HepG2 (cell line): ENCODE results near the gene PIP5KL1. TPM values are rescaled to one million over a fixed set of nuclear protein-coding genes. Genes with fewer than 3 reads are reported as not detected.

Experiments used
- ARNT ChIP-seq: fragments of 450-650 bp; IDR thresholded peaks from 2 replicates; pipeline ENCODE4 v1.6.1; 2017
- CEBPB ChIP-seq: IDR thresholded peaks from 2 replicates; pipeline ENCODE4 v1.6.1; 2011; ENCODE audit warnings: low read depth, low read length, improper control_type of control experiment, borderline replicate concordance
- HNRNPH1 ChIP-seq: fragments of 200-400 bp; formaldehyde crosslinking; optimal IDR thresholded peaks from 2 replicates; pipeline ENCODE3; 2017; ENCODE audit warnings: mild to moderate bottlenecking, low read depth, low read length
- JDP2 ChIP-seq: sonication (generic); formaldehyde crosslinking; IDR thresholded peaks from 2 replicates; pipeline ENCODE4 v1.8.1; 2022; ENCODE audit warnings: missing genetic modification reagents, borderline replicate concordance
- MEF2D ChIP-seq: sonication (generic); formaldehyde crosslinking; IDR thresholded peaks from 2 replicates; pipeline ENCODE4 v1.5.1; 2020; ENCODE audit warnings: mild to moderate bottlenecking, missing genetic modification reagents
- NPAS2 ChIP-seq: sonication (generic); formaldehyde crosslinking; IDR thresholded peaks from 2 replicates; pipeline ENCODE4 v1.8.0; 2022; ENCODE audit warnings: mild to moderate bottlenecking, missing genetic modification reagents, borderline replicate concordance
- NR2F2 ChIP-seq: IDR thresholded peaks from 2 replicates; pipeline ENCODE4 v1.6.1; 2012; ENCODE audit warnings: low read depth, inconsistent platforms, borderline replicate concordance
- POLR2AphosphoS5 ChIP-seq: IDR thresholded peaks from 2 replicates; pipeline ENCODE4 v1.6.1; 2012; ENCODE audit warnings: low read depth, low read length
- SP5 ChIP-seq: IDR thresholded peaks from 2 replicates; pipeline ENCODE4 v1.6.1; 2016; ENCODE audit warnings: low read depth, borderline replicate concordance
- SRSF4 ChIP-seq: fragments of 200-400 bp; formaldehyde crosslinking; IDR thresholded peaks from one replicate; pipeline ENCODE4 v1.6.1; 2018; ENCODE audit warnings: mild to moderate bottlenecking, low read depth, low read length, moderate library complexity; ENCODE audit not compliant: poor library complexity, severe bottlenecking
- TCF7L2 ChIP-seq: IDR thresholded peaks from 2 replicates; pipeline ENCODE4 v1.6.1; 2011; ENCODE audit warnings: mild to moderate bottlenecking, low read depth, low read length, moderate library complexity
- ZBTB21 ChIP-seq: sonication (generic); formaldehyde crosslinking; IDR thresholded peaks from 2 replicates; pipeline ENCODE4 v1.4.0; 2020; ENCODE audit warnings: missing genetic modification reagents
- ZNF10 ChIP-seq: sonication (generic); formaldehyde crosslinking; IDR thresholded peaks from 2 replicates; pipeline ENCODE4 v1.4.0; 2020; ENCODE audit warnings: mild to moderate bottlenecking, low read depth, missing genetic modification reagents, borderline replicate concordance
- ZNF143 ChIP-seq: sonication (generic); formaldehyde crosslinking; IDR thresholded peaks from 2 replicates; pipeline ENCODE4 v1.4.0; 2020; ENCODE audit warnings: missing genetic modification reagents
- ZNF20 ChIP-seq: sonication (generic); formaldehyde crosslinking; IDR thresholded peaks from 2 replicates; pipeline ENCODE4 v1.4.0; 2020; ENCODE audit warnings: mild to moderate bottlenecking, moderate library complexity, missing genetic modification reagents
- ZNF225 ChIP-seq: sonication (generic); formaldehyde crosslinking; IDR thresholded peaks from 2 replicates; pipeline ENCODE4 v1.4.0; 2020; ENCODE audit warnings: mild to moderate bottlenecking, missing genetic modification reagents
- ZNF451 ChIP-seq: sonication (generic); formaldehyde crosslinking; IDR thresholded peaks from 2 replicates; pipeline ENCODE4 v1.5.0; 2020; ENCODE audit warnings: mild to moderate bottlenecking, missing genetic modification reagents
- ZNF530 ChIP-seq: sonication (generic); formaldehyde crosslinking; IDR thresholded peaks from 2 replicates; pipeline ENCODE4 v1.5.0; 2020; ENCODE audit warnings: low read depth, mild to moderate bottlenecking, missing genetic modification reagents
- ZNF746 ChIP-seq: sonication (generic); formaldehyde crosslinking; IDR thresholded peaks from 2 replicates; pipeline ENCODE4 v1.8.0; 2022; ENCODE audit warnings: mild to moderate bottlenecking, missing genetic modification reagents
- ZSCAN20 ChIP-seq: sonication (generic); formaldehyde crosslinking; IDR thresholded peaks from 2 replicates; pipeline ENCODE4 v1.4.0; 2020; ENCODE audit warnings: missing genetic modification reagents, mild to moderate bottlenecking, borderline replicate concordance
- ZSCAN29 ChIP-seq: sonication (generic); formaldehyde crosslinking; conservative IDR thresholded peaks from 2 replicates; pipeline ENCODE4 v1.4.0; 2020; ENCODE audit warnings: mild to moderate bottlenecking, missing genetic modification reagents
- polyA plus RNA-seq, 8 experiments: library from polyadenylated mRNA; depleted of rRNA in 3 of 8; stranded (reverse) in 7 of 8; unstranded in 1 of 8; fragments of >200 nt; fragmentation: Illumina TruSeq in 4 of 8; extraction: Trizol in 4 of 8; gene quantifications; 2 replicates each; pipeline versions ENCODE4 v1.2.1 to v1.2.3, GENCODE V29; 2011 to 2016; ENCODE audit warnings: low read depth in 4 of 8, missing spikeins in 1 of 8, mixed read lengths in 1 of 8; ENCODE audit not compliant: insufficient read depth in 1 of 8
- total RNA-seq, 5 experiments: library from RNA; depleted of rRNA; stranded (reverse); fragments of >200 nt; fragmentation: Illumina TruSeq; extraction: Trizol; gene quantifications; 2 replicates each; pipeline ENCODE4 v1.2.3, GENCODE V29; 2016; ENCODE audit warnings: low read depth in 1 of 5
- TF ChIP-seq, protein P1 (sequence below): sonication (generic); formaldehyde crosslinking; IDR thresholded peaks from 2 replicates; pipeline ENCODE4 v1.5.1; 2020; ENCODE audit warnings: missing genetic modification reagents, mild to moderate bottlenecking, borderline replicate concordance
- TF ChIP-seq, protein P2 (sequence below): sonication (generic); formaldehyde crosslinking; IDR thresholded peaks from 2 replicates; pipeline ENCODE4 v1.4.0; 2020; ENCODE audit warnings: missing genetic modification reagents
- TF ChIP-seq, protein P3 (sequence below): sonication (generic); formaldehyde crosslinking; IDR thresholded peaks from 2 replicates; pipeline ENCODE4 v1.4.0; 2020; ENCODE audit warnings: missing genetic modification reagents
- TF ChIP-seq, protein P4 (sequence below): sonication (generic); formaldehyde crosslinking; IDR thresholded peaks from 2 replicates; pipeline ENCODE4 v1.4.0; 2020; ENCODE audit warnings: low read depth, mild to moderate bottlenecking, missing genetic modification reagents

The PIP5KL1 gene
- total and polyA plus RNA-seq, 2 of the 13 experiments (the other 11 are each of a cell fraction or from before 2014, with no cell fraction given): 0.20 to 0.49 TPM

DNA sequence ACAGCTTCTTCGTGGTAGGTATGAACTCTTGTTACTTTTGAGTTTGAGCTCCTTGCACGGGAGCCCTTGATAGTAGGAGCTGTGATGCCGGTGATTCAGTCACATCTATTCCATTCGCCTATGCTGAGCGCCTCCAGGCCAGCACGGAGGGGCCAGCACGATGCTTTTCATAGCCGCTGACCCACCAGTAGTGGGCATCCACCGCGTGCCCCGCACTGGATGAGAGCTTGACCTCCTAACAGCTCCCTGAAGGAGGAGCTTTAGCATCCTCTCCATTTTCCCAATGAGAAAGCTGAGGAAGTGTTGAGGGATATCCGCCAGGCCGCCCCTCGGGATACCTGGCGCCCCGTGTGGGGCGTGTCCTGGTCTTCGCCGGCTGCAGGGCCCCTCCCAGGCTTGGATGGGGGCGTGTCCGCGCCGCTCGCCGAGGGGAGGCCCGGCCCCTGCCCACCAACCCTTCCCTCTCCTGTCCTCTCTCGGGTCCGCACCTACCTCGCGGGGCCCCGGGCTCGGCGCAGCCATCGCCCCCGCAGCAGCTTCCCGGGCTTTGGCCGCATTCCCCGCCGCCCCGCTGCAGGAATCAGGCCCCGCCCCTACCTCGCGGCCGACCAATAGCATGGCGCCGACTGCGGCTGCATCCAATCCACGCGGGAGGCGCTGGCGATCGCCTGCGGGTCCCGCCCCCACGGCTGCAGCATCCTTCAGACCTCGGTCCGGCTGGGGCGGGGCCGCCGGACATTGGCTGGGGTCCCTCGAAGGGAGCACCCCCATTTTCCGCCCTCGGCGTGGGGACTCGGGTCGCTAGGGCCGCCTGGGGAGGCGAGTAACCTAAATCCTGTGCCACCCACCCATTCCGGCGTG, at the start of gene PIP5KL1 (continued):
- TF ChIP-seq, protein P1, sequence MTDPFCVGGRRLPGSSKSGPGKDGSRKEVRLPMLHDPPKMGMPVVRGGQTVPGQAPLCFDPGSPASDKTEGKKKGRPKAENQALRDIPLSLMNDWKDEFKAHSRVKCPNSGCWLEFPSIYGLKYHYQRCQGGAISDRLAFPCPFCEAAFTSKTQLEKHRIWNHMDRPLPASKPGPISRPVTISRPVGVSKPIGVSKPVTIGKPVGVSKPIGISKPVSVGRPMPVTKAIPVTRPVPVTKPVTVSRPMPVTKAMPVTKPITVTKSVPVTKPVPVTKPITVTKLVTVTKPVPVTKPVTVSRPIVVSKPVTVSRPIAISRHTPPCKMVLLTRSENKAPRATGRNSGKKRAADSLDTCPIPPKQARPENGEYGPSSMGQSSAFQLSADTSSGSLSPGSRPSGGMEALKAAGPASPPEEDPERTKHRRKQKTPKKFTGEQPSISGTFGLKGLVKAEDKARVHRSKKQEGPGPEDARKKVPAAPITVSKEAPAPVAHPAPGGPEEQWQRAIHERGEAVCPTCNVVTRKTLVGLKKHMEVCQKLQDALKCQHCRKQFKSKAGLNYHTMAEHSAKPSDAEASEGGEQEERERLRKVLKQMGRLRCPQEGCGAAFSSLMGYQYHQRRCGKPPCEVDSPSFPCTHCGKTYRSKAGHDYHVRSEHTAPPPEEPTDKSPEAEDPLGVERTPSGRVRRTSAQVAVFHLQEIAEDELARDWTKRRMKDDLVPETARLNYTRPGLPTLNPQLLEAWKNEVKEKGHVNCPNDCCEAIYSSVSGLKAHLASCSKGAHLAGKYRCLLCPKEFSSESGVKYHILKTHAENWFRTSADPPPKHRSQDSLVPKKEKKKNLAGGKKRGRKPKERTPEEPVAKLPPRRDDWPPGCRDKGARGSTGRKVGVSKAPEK: no peak
- TF ChIP-seq ZNF10 (no peak), ZBTB21 (CRISPR knock-in tag) (no peak), MEF2D (CRISPR knock-in tag) (no peak), ZNF225 (CRISPR knock-in tag) (no peak), ZSCAN20 (CRISPR knock-in tag) (no peak), ZSCAN29 (CRISPR knock-in tag) (no peak), ARNT (no peak), ZNF451 (CRISPR knock-in tag) (no peak), ZNF530 (CRISPR knock-in tag) (no peak), NR2F2 (no peak), ZNF20 (no peak), TCF7L2 (no peak), POLR2AphosphoS5 (no peak), ZNF143 (CRISPR knock-in tag) (no peak), HNRNPH1 (no peak), ZNF746 (CRISPR knock-in tag) (no peak), NPAS2 (CRISPR knock-in tag) (no peak), SRSF4 (no peak), SP5 (CRISPR knock-in tag) (peak; percentile 45; the same call in 1 of the 2 replicates), CEBPB (no peak), JDP2 (CRISPR knock-in tag) (no peak)
- TF ChIP-seq, protein P2, sequence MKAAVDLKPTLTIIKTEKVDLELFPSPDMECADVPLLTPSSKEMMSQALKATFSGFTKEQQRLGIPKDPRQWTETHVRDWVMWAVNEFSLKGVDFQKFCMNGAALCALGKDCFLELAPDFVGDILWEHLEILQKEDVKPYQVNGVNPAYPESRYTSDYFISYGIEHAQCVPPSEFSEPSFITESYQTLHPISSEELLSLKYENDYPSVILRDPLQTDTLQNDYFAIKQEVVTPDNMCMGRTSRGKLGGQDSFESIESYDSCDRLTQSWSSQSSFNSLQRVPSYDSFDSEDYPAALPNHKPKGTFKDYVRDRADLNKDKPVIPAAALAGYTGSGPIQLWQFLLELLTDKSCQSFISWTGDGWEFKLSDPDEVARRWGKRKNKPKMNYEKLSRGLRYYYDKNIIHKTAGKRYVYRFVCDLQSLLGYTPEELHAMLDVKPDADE (CRISPR knock-in tag): no peak
- TF ChIP-seq, protein P3, sequence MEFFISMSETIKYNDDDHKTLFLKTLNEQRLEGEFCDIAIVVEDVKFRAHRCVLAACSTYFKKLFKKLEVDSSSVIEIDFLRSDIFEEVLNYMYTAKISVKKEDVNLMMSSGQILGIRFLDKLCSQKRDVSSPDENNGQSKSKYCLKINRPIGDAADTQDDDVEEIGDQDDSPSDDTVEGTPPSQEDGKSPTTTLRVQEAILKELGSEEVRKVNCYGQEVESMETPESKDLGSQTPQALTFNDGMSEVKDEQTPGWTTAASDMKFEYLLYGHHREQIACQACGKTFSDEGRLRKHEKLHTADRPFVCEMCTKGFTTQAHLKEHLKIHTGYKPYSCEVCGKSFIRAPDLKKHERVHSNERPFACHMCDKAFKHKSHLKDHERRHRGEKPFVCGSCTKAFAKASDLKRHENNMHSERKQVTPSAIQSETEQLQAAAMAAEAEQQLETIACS (CRISPR knock-in tag): no peak
- TF ChIP-seq, protein P4, sequence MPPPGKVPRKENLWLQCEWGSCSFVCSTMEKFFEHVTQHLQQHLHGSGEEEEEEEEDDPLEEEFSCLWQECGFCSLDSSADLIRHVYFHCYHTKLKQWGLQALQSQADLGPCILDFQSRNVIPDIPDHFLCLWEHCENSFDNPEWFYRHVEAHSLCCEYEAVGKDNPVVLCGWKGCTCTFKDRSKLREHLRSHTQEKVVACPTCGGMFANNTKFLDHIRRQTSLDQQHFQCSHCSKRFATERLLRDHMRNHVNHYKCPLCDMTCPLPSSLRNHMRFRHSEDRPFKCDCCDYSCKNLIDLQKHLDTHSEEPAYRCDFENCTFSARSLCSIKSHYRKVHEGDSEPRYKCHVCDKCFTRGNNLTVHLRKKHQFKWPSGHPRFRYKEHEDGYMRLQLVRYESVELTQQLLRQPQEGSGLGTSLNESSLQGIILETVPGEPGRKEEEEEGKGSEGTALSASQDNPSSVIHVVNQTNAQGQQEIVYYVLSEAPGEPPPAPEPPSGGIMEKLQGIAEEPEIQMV (CRISPR knock-in tag): peak; percentile 98
